GM12878 (cell line): ENCODE results near the gene FOXG1. TPM values are rescaled to one million over a fixed set of nuclear protein-coding genes. Genes with fewer than 3 reads are reported as not detected.

Experiments used
- ATAC-seq: fragments of 200-7000 bp; cut with Tn5 transposase; 3 replicates; pipeline ENCODE4 v1.9.1; 2020; ENCODE audit warnings: mild to moderate bottlenecking, moderate library complexity
- BruUV-seq: library from RNA; stranded (reverse); fragments of 400-500 nt; replicated peaks from 2 replicates; lab custom pipeline; 2021; lab: Mats Ljungman, UMichigan
- CTCF ChIA-PET: fragments of 300-600 bp; sonication (Branson Sonifier 250); formaldehyde crosslinking; extraction: SDS; loops from one replicate; lab custom pipeline; 2021; ENCODE audit warnings: inconsistent platforms; lab: Yijun Ruan, JAX
- POLR2A ChIA-PET: fragments of 350-600 bp; formaldehyde crosslinking; extraction: SDS; loops from one replicate; lab custom pipeline; 2021; ENCODE audit warnings: inconsistent platforms; lab: Charles Lee
- RAD21 ChIA-PET: fragments of 300-600 bp; sonication (Branson Sonifier 250); formaldehyde crosslinking; loops from one replicate; lab custom pipeline; 2023; ENCODE audit warnings: antibody characterized with exemption; ENCODE audit not compliant: unreplicated experiment; lab: Charles Lee
- SMC1A ChIA-PET: fragments of 300-600 bp; sonication (Branson Sonifier 250); formaldehyde crosslinking; loops from one replicate; lab custom pipeline; 2023; ENCODE audit not compliant: unreplicated experiment, uncharacterized antibody; lab: Charles Lee
- DNase-seq: peaks from one replicate; pipeline ENCODE4 v3.0.0-alpha.2; 2011; ENCODE audit warnings: low read depth, low spot score
- FAIRE-seq: peaks from 3 replicates; lab custom pipeline; 2011; peaks lifted over from hg19 to GRCh38; lab: Jason Lieb, UNC
- H2AFZ ChIP-seq: 2 replicates; pipeline ENCODE4 v1.6.0; 2011; ENCODE audit warnings: low read depth, low read length, control low read depth; ENCODE audit not compliant: control insufficient read depth
- H3K27ac ChIP-seq: 2 replicates; pipeline ENCODE4 v1.5.1; 2011; ENCODE audit warnings: control low read depth; ENCODE audit not compliant: control insufficient read depth, insufficient read depth
- H3K27me3 ChIP-seq, 2 experiments: replicated peaks in 1 of 2; 2 replicates each; pipeline versions ENCODE4 v1.6.0 to v1.6.1; 2011; ENCODE audit warnings: low read length in 1 of 2; ENCODE audit not compliant: control insufficient read depth in 2 of 2, insufficient read depth in 2 of 2
- H3K36me3 ChIP-seq, 2 experiments: 2 replicates each; pipeline ENCODE4 v1.5.1; 2011; ENCODE audit warnings: low read length in 1 of 2; ENCODE audit not compliant: control insufficient read depth in 2 of 2, insufficient read depth in 2 of 2
- H3K4me1 ChIP-seq: 2 replicates; pipeline ENCODE4 v1.6.1; 2011; ENCODE audit warnings: mild to moderate bottlenecking, low read length, moderate library complexity, mixed read lengths; ENCODE audit not compliant: control insufficient read depth, insufficient read depth
- H3K4me2 ChIP-seq: 2 replicates; pipeline ENCODE4 v1.6.0; 2011; ENCODE audit warnings: control low read depth; ENCODE audit not compliant: control insufficient read depth, insufficient read depth
- H3K4me3 ChIP-seq: fragments of 200-600 bp; sonication (generic); 2 replicates; pipeline ENCODE4 v1.5.1; 2016
- H3K79me2 ChIP-seq: 2 replicates; pipeline ENCODE4 v1.6.0; 2011; ENCODE audit warnings: low read length; ENCODE audit not compliant: control insufficient read depth, insufficient read depth
- H3K9ac ChIP-seq: 2 replicates; pipeline ENCODE4 v1.8.0; 2011; ENCODE audit warnings: low read length, control low read depth, mixed read lengths; ENCODE audit not compliant: control insufficient read depth, insufficient read depth
- H3K9me3 ChIP-seq: replicated peaks from 3 replicates; pipeline ENCODE4 v1.5.1; 2011; ENCODE audit warnings: mild to moderate bottlenecking, low read length; ENCODE audit not compliant: control insufficient read depth, insufficient read depth
- H4K20me1 ChIP-seq: 2 replicates; pipeline ENCODE4 v1.6.0; 2011; ENCODE audit not compliant: control insufficient read depth, insufficient read depth
- BMI1 ChIP-seq: fragments of 450-650 bp; IDR thresholded peaks from 2 replicates; pipeline ENCODE4 v1.6.1; 2016; ENCODE audit warnings: mild to moderate bottlenecking, moderate library complexity, borderline replicate concordance
- CBX5 ChIP-seq: sonication (generic); IDR thresholded peaks from 2 replicates; pipeline ENCODE4 v1.6.1; 2016; ENCODE audit warnings: low read depth, moderate library complexity, mild to moderate bottlenecking, inconsistent platforms
- CREB1 ChIP-seq: IDR thresholded peaks from 2 replicates; pipeline ENCODE4 v1.6.1; 2012; ENCODE audit warnings: low read depth, mild to moderate bottlenecking, inconsistent platforms
- E2F4 ChIP-seq: IDR thresholded peaks from 2 replicates; pipeline ENCODE4 v1.6.1; 2012; ENCODE audit warnings: low read depth, low read length, improper control_type of control experiment
- EGR1 ChIP-seq, 2 experiments: IDR thresholded peaks; 1 replicate in 1 of 2; 2 replicates in 1 of 2; pipeline ENCODE4 v1.6.1; 2011 to 2012; ENCODE audit warnings: low read depth in 2 of 2, low read length in 2 of 2, borderline replicate concordance in 1 of 2, mild to moderate bottlenecking in 1 of 2, moderate library complexity in 1 of 2
- ESRRA ChIP-seq: IDR thresholded peaks from 2 replicates; pipeline ENCODE4 v1.6.1; 2012; ENCODE audit warnings: mild to moderate bottlenecking, low read length, improper control_type of control experiment
- FOXK2 ChIP-seq: fragments of 450-650 bp; IDR thresholded peaks from 2 replicates; pipeline ENCODE4 v1.6.1; 2017; ENCODE audit warnings: mild to moderate bottlenecking, moderate library complexity
- LARP7 ChIP-seq: fragments of 450-650 bp; IDR thresholded peaks from 2 replicates; pipeline ENCODE4 v1.6.1; 2017; ENCODE audit warnings: mild to moderate bottlenecking
- MAX ChIP-seq: IDR thresholded peaks from 2 replicates; pipeline ENCODE4 v1.6.1; 2012; ENCODE audit warnings: low read depth, low read length, improper control_type of control experiment
- MTA2 ChIP-seq: fragments of 450-650 bp; IDR thresholded peaks from 2 replicates; pipeline ENCODE4 v1.6.1; 2016; ENCODE audit warnings: low read depth, mild to moderate bottlenecking, moderate library complexity
- NFYB ChIP-seq: IDR thresholded peaks from 2 replicates; pipeline ENCODE4 v1.6.1; 2011; ENCODE audit warnings: low read depth, mild to moderate bottlenecking, low read length, improper control_type of control experiment, moderate library complexity; ENCODE audit not compliant: insufficient read depth
- SMAD5 ChIP-seq: IDR thresholded peaks from 2 replicates; pipeline ENCODE4 v1.6.1; 2016; ENCODE audit warnings: antibody characterized with exemption, low read depth
- STAT3 ChIP-seq: IDR thresholded peaks from 2 replicates; pipeline ENCODE4 v1.6.1; 2011; ENCODE audit warnings: low read depth, low read length, improper control_type of control experiment
- ZNF592 ChIP-seq: fragments of 450-650 bp; IDR thresholded peaks from 2 replicates; pipeline ENCODE4 v1.6.1; 2017; ENCODE audit warnings: mild to moderate bottlenecking, moderate library complexity
- WGBS: methylation state at CpG from one replicate; pipeline ENCODE4 v1.1.6; 2016; ENCODE audit warnings: low lambda C conversion rate; ENCODE audit not compliant: insufficient replicate concordance, insufficient coverage; ENCODE audit errors: missing lambda C conversion rate; 5-methylcytosine and 5-hydroxymethylcytosine counted together
- in situ Hi-C: fragments of 300-500 bp; cut with MboI; formaldehyde crosslinking; loops from 9 replicates; pipeline ENCODE4 v1.14.3; 2018; ENCODE audit warnings: mixed read lengths
- intact Hi-C: fragments of 100-400 bp; cut with micrococcal nuclease; formaldehyde crosslinking; loops from one replicate; pipeline ENCODE4 v1.14.2; 2022; ENCODE audit not compliant: unreplicated experiment
- polyA plus RNA-seq, 11 experiments: library from polyadenylated mRNA; depleted of rRNA in 4 of 11; unstranded in 6 of 11; stranded (reverse) in 5 of 11; fragments of >200 nt; fragmentation: Nextera tagmentation in 4 of 11; fragmentation: Illumina TruSeq in 1 of 11; extraction: Ambion mirVana in 4 of 11; extraction: Trizol in 1 of 11; gene quantifications; 1 replicate in 1 of 11; 2 replicates in 10 of 11; pipeline versions ENCODE4 v1.2.1 to v1.2.3, GENCODE V29; 2011 to 2016; ENCODE audit warnings: inconsistent platforms in 2 of 11, missing spikeins in 2 of 11, low read depth in 1 of 11
- total RNA-seq, 4 experiments: library from RNA; depleted of rRNA in 3 of 4; stranded (reverse); fragments of >200 nt in 3 of 4; fragmentation: Illumina TruSeq in 1 of 4; extraction: Trizol in 1 of 4; gene quantifications; 2 replicates each; pipeline versions ENCODE4 v1.2.1 to v1.2.3, GENCODE V29; 2013 to 2021

FOXG1 gene
- total and polyA plus RNA-seq, 10 of the 15 experiments (the other 5 are each of a cell fraction or from before 2014, with no cell fraction given): 0.04 to 0.44 (median 0.06) TPM; not detected in 1

- CTCF ChIA-PET: interaction anchor here (1.1 to 1.4 kb wide), 2 partner anchors 8 to 433 kb away, joined by 3 to 4 read pairs; no protein-coding TSS in a partner anchor
- POLR2A ChIA-PET: interaction anchor here (0.9 kb wide), 1 partner anchor 24 kb away, joined by 5 read pairs; no protein-coding TSS in a partner anchor
Measured at GRCh38 chr14:28759653-28760313, 6.8 kb upstream of the FOXG1 start.

More at GRCh38 chr14:28759653-28760313, 6.8 kb upstream of the FOXG1 start:
- H2AFZ ChIP-seq: no peak overlapping the region
- DNase-seq: no peak
- H3K79me2 ChIP-seq: no peaks in the 10 kb centered on the region
- SMC1A ChIA-PET: no interaction called here
- H3K9ac ChIP-seq: no peak overlapping the region
- ATAC-seq: no peak
- TF ChIP-seq EGR1 (IDR thresholded peaks at IDR 0.05; ENCODE audit: borderline replicate concordance in 1 of 2, low read depth in 2 of 2, low read length in 2 of 2): no peak
- TF ChIP-seq FOXK2: no peak
- no peak for TF ChIP-seq CREB1
- TF ChIP-seq ESRRA: no peak
- no peak for TF ChIP-seq LARP7
- no peak for TF ChIP-seq E2F4
- TF ChIP-seq NFYB: no peak
- TF ChIP-seq SMAD5: no peak
- TF ChIP-seq MAX: no peak
- no peak for TF ChIP-seq MTA2
- TF ChIP-seq CBX5: no peak
- TF ChIP-seq BMI1: no peak
- TF ChIP-seq STAT3: no peak
- no peak for TF ChIP-seq ZNF592
- 28% methylated on average over 30 of the region's 36 CpGs for WGBS
- BruUV-seq: no TSS peak
- peaks cover 0 to 14% of the 10 kb centered on the region in 2 experiments; a peak in 2 of 4 replicates for H3K27me3 ChIP-seq
- intact Hi-C loops: loop anchor here (10.0 kb wide), 1 partner anchor 1245 kb away; no protein-coding TSS in a partner anchor
- in situ Hi-C loops: loop anchor here (5.0 to 25.0 kb wide), 4 partner anchors 453 to 1678 kb away; no protein-coding TSS in a partner anchor
- no peaks in the 10 kb centered on the region for H3K4me1 ChIP-seq
- H3K4me3 ChIP-seq: 0 out of 2 replicates have a peak overlapping the region, but pooled peaks have one; percentile 0
- RAD21 ChIA-PET: no interaction called here
- H3K36me3 ChIP-seq: no peaks in the 10 kb centered on the region
- FAIRE-seq: no peak
- H3K9me3 ChIP-seq: no peaks in the 10 kb centered on the region
- peak overlapping the region; percentile 44; the same call in 1 of the 2 replicates for H3K4me2 ChIP-seq
- H3K27ac ChIP-seq: no peak overlapping the region
- no peaks in the 10 kb centered on the region for H4K20me1 ChIP-seq
